Tibial nerve (tissue), 4 donors: ENCODE results near the gene NDUFAB1. TPM values are rescaled to one million over a fixed set of nuclear protein-coding genes. Genes with fewer than 3 reads are reported as not detected.

Experiments used
- DNase-seq, 2 donors: peaks; one replicate each; pipeline ENCODE4 v3.0.0-alpha.2; 2019; ENCODE audit warnings: low spot score in 2 of 2
- H3K27ac ChIP-seq, 4 donors: fragments of 200-600 bp; sonication (generic) in 3 of 4; one replicate each; pipeline ENCODE4 v1.5.1; 2017 to 2019; ENCODE audit warnings: mild to moderate bottlenecking in 1 of 4
- H3K27me3 ChIP-seq, 2 donors: fragments of 200-600 bp; sonication (generic) in 1 of 2; one replicate each; pipeline versions ENCODE4 v1.5.1 to v1.6.0; 2017 to 2019
- H3K36me3 ChIP-seq, 3 donors: fragments of 200-600 bp; sonication (generic); one replicate each; pipeline ENCODE4 v1.5.1; 2018 to 2019
- H3K4me1 ChIP-seq, 4 donors: fragments of 200-600 bp; sonication (generic) in 3 of 4; one replicate each; pipeline ENCODE4 v1.5.1; 2017 to 2019
- H3K4me3 ChIP-seq, 4 donors: fragments of 200-600 bp; sonication (generic) in 3 of 4; one replicate each; pipeline ENCODE4 v1.5.1; 2017 to 2019; ENCODE audit warnings: mild to moderate bottlenecking in 1 of 4, moderate library complexity in 1 of 4
- H3K9me3 ChIP-seq, 4 donors: fragments of 200-600 bp; sonication (generic) in 3 of 4; one replicate each; pipeline ENCODE4 v1.5.1; 2017 to 2019
- EP300 ChIP-seq, 2 donors: sonication (generic); formaldehyde crosslinking; IDR thresholded peaks; one replicate each; pipeline ENCODE4 v1.6.1; 2017; ENCODE audit warnings: antibody characterized with exemption in 2 of 2, mild to moderate bottlenecking in 1 of 2
- POLR2A ChIP-seq, 2 donors: fragments of 450-650 bp; IDR thresholded peaks; one replicate each; pipeline ENCODE4 v1.6.1; 2017; ENCODE audit warnings: antibody characterized with exemption in 2 of 2, mild to moderate bottlenecking in 2 of 2, moderate library complexity in 2 of 2
- WGBS, 2 donors: methylation state at CpG; one replicate each; pipeline ENCODE4 v1.1.5; 2018; 5-methylcytosine and 5-hydroxymethylcytosine counted together
- total RNA-seq, 4 donors: library from RNA; depleted of rRNA; stranded (reverse); fragments of >200 nt; gene quantifications; one replicate each; pipeline ENCODE4 v1.1.0, GENCODE V29; 2016
- TF ChIP-seq, protein P1 (sequence below), 5 experiments: fragments of 200-600 bp in 3 of 5; fragments of 450-650 bp in 2 of 5; sonication (generic) in 3 of 5; IDR thresholded peaks; one replicate each; pipeline ENCODE4 v1.5.1; 2016 to 2019; ENCODE audit warnings: antibody characterized with exemption in 5 of 5, mild to moderate bottlenecking in 3 of 5, moderate library complexity in 2 of 5

The NDUFAB1 gene
- total RNA-seq, 4 donors from 2014 or later: 43.7 to 87.8 (median 67.1) TPM

DNA sequence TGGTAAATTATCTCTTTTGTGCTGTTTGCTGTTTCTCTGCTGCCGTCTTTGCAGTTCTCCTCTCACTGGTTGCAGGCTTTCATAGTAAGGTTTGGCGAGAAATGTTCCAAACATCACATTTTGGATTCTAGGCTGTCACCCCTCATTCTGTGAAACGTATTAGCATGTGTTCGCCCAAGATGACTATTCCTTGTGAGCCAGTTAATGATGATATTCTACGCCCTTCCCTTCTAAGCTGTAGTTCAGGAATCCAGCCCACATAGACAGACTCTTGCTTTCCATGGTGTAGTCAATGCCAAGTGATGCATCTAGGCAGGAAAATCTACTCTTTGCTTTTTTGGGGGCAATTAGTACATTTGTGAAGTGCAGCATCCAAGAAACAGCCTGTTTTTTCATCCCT lies 24.2 kb downstream of the NDUFAB1 start:
- H3K27me3 ChIP-seq: no peaks in the 10 kb centered on the region
- H3K36me3 ChIP-seq: peaks cover 0 to 91% (median 14%) of the 10 kb centered on the region in 3 donors
- TF ChIP-seq, protein P1, sequence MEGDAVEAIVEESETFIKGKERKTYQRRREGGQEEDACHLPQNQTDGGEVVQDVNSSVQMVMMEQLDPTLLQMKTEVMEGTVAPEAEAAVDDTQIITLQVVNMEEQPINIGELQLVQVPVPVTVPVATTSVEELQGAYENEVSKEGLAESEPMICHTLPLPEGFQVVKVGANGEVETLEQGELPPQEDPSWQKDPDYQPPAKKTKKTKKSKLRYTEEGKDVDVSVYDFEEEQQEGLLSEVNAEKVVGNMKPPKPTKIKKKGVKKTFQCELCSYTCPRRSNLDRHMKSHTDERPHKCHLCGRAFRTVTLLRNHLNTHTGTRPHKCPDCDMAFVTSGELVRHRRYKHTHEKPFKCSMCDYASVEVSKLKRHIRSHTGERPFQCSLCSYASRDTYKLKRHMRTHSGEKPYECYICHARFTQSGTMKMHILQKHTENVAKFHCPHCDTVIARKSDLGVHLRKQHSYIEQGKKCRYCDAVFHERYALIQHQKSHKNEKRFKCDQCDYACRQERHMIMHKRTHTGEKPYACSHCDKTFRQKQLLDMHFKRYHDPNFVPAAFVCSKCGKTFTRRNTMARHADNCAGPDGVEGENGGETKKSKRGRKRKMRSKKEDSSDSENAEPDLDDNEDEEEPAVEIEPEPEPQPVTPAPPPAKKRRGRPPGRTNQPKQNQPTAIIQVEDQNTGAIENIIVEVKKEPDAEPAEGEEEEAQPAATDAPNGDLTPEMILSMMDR (IDR thresholded peaks at IDR 0.05): no peak
- no peak for TF ChIP-seq POLR2A (IDR thresholded peaks at IDR 0.05)
- TF ChIP-seq EP300 (IDR thresholded peaks at IDR 0.05): no peak
- DNase-seq: no peak
- H3K9me3 ChIP-seq: no peaks in the 10 kb centered on the region
- no peaks in the 10 kb centered on the region for H3K4me1 ChIP-seq
- H3K4me3 ChIP-seq: no peak overlapping the region
- 88 to 93% methylated on average over 5 of the region's 5 CpGs for WGBS, 2 donors
- no peak overlapping the region for H3K27ac ChIP-seq

DNA sequence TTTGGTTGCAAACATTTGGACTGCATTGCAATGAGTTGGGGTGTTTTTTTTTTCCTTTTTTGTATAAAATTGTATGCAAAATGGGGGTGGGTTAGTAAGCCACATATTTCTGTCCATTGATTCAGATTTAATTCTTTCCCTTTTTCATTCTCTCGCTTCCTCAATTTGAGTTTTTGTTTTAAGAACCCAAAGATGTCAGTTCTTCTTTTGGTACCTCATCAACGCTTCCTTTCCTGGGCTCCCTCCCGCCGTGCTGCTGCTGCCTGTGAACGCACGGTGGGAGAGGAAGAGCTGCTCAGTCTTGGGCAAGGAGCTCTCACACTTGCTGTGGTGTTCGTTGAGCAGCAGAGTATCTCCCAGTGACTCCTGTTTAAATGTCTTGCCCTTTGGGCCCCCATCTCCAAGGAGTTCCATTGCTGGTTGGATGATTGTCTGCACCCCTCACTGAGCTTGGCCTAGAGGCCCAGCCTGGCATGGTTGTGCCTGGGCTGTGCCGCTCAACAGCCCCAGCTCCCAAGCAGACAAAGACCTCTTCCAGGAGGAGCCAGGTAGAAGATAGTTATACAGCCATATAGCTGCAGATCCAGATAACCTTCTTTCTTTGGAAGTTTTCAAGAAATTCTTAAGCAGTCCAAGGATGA lies 25.0 kb downstream of the NDUFAB1 start:
- no peak for TF ChIP-seq EP300 (IDR thresholded peaks at IDR 0.05)
- TF ChIP-seq POLR2A (IDR thresholded peaks at IDR 0.05): no peak
- TF ChIP-seq, protein P1 (IDR thresholded peaks at IDR 0.05): no peak
- no peaks in the 10 kb centered on the region for H3K27me3 ChIP-seq
- no peaks in the 10 kb centered on the region for H3K9me3 ChIP-seq
- no peak overlapping the region for H3K27ac ChIP-seq
- H3K4me1 ChIP-seq: no peaks in the 10 kb centered on the region
- 77 to 86% methylated on average over 8 of the region's 8 CpGs for WGBS, 2 donors
- no peak for DNase-seq
- no peak overlapping the region for H3K4me3 ChIP-seq
- H3K36me3 ChIP-seq: peaks cover 0 to 98% (median 17%) of the 10 kb centered on the region in 3 donors

GRCh38 chr16:23567602-23568001 lies 28.5 kb downstream of the NDUFAB1 start:
- 93 to 94% methylated on average over 3 of the region's 3 CpGs for WGBS, 2 donors
- DNase-seq: no peak
- TF ChIP-seq POLR2A (IDR thresholded peaks at IDR 0.05): no peak
- TF ChIP-seq, protein P1 (IDR thresholded peaks at IDR 0.05): no peak
- TF ChIP-seq EP300 (IDR thresholded peaks at IDR 0.05): no peak
- no peak overlapping the region for H3K4me3 ChIP-seq
- no peak overlapping the region for H3K27ac ChIP-seq
- no peaks in the 10 kb centered on the region for H3K27me3 ChIP-seq
- peaks cover 0 to 100% (median 34%) of the 10 kb centered on the region in 3 donors for H3K36me3 ChIP-seq
- peaks cover 0 to 3% (median 0%) of the 10 kb centered on the region in 4 donors for H3K4me1 ChIP-seq
- no peaks in the 10 kb centered on the region for H3K9me3 ChIP-seq

DNA sequence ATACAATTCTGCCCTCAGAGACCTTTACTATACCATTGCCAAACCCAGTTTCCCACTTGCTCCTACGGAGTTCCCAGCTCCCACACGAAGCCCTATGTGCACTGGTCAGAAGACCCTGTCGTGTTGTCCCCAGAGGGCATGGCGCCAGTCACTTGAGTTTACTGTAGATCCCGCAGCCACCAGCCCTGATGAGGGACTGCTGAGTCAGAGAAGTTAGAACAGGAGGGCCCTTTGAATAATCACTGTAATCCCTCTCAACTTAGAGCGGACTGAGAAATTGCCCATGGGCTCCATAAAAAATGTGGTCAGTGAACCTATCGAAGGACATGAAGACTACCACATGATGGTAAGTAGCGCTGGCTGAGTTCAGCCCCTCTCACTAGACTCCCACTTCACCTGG lies 29.4 kb downstream of the NDUFAB1 start:
- H3K27me3 ChIP-seq: no peaks in the 10 kb centered on the region
- no peak for DNase-seq
- no peaks in the 10 kb centered on the region for H3K9me3 ChIP-seq
- no peak overlapping the region for H3K4me3 ChIP-seq
- 81 to 89% methylated on average over 8 of the region's 8 CpGs for WGBS, 2 donors
- peaks cover 0 to 100% (median 43%) of the 10 kb centered on the region in 3 donors for H3K36me3 ChIP-seq
- TF ChIP-seq, protein P1 (IDR thresholded peaks at IDR 0.05): no peak
- TF ChIP-seq EP300 (IDR thresholded peaks at IDR 0.05) (no peak), POLR2A (IDR thresholded peaks at IDR 0.05) (no peak)
- H3K27ac ChIP-seq: no peak overlapping the region
- H3K4me1 ChIP-seq: peaks cover 0 to 3% (median 0%) of the 10 kb centered on the region in 4 donors

GRCh38 chr16:23564575-23565363 lies 31.3 kb downstream of the NDUFAB1 start:
- Histone ChIP-seq H3K4me3 (no peak overlapping the region), H3K27ac (no peak overlapping the region), H3K36me3 (peaks cover 0 to 100% (median 41%) of the 10 kb centered on the region in 3 donors), H3K9me3 (no peaks in the 10 kb centered on the region), H3K27me3 (no peaks in the 10 kb centered on the region), H3K4me1 (peaks cover 0 to 21% (median 5%) of the 10 kb centered on the region in 4 donors)
- TF ChIP-seq POLR2A (IDR thresholded peaks at IDR 0.05) (no peak), EP300 (IDR thresholded peaks at IDR 0.05) (no peak)
- TF ChIP-seq, protein P1 (IDR thresholded peaks at IDR 0.05): no peak
- 84 to 97% methylated on average over 9 of the region's 9 CpGs for WGBS, 2 donors
- no peak for DNase-seq
